ENCODE data around the gene CYP4F22.

Gene CYP4F22

GRCh38 chr19:15551293-15552004 is 43.1 kb downstream of the CYP4F22 start:
- TF ChIP-seq ZNF274 (IDR thresholded peaks at IDR 0.05; ENCODE audit: low read depth, low read length), result no peak
- no peak for TF ChIP-seq YY1 (IDR thresholded peaks at IDR 0.05; ENCODE audit: insufficient read depth, insufficient read length)
- TF ChIP-seq SUZ12 (IDR thresholded peaks at IDR 0.05; ENCODE audit: extremely low read depth, insufficient read depth, insufficient read length), result no peak
- H3K36me3 ChIP-seq (ENCODE audit: insufficient read depth, insufficient read length, low read length), result no peaks in the 10 kb centered on the region
- peak overlapping the region; percentile 74 for H3K9ac ChIP-seq (ENCODE audit: insufficient read length, low read depth)
- DNase-seq (ENCODE audit: low read depth, low spot score), result peak; percentile 62
- no peaks in the 10 kb centered on the region for H3K9me3 ChIP-seq (ENCODE audit: insufficient read depth, low read length)
- H3K4me3 ChIP-seq (ENCODE audit: insufficient read length, low read depth), result peak overlapping the region; percentile 60
- peaks cover 4% of the 10 kb centered on the region for H3K27me3 ChIP-seq (ENCODE audit: insufficient read depth, insufficient read length)
- H3K4me1 ChIP-seq (ENCODE audit: insufficient read depth, insufficient read length), result peaks cover 11% of the 10 kb centered on the region

- H3K9me3 ChIP-seq (ENCODE audit: insufficient read depth, low read length), result no peaks in the 10 kb centered on the region
- H3K9ac ChIP-seq (ENCODE audit: insufficient read length, low read depth), result no peak overlapping the region
- H3K27me3 ChIP-seq (ENCODE audit: insufficient read depth, insufficient read length), result peaks cover 14% of the 10 kb centered on the region
- TF ChIP-seq ZNF274 (IDR thresholded peaks at IDR 0.05; ENCODE audit: low read depth, low read length), result no peak
- no peak for TF ChIP-seq SUZ12 (IDR thresholded peaks at IDR 0.05; ENCODE audit: extremely low read depth, insufficient read depth, insufficient read length)
- TF ChIP-seq YY1 (IDR thresholded peaks at IDR 0.05; ENCODE audit: insufficient read depth, insufficient read length), result no peak
- no peak for DNase-seq (ENCODE audit: low read depth, low spot score)
- peaks cover 13% of the 10 kb centered on the region for H3K4me1 ChIP-seq (ENCODE audit: insufficient read depth, insufficient read length)
- H3K36me3 ChIP-seq (ENCODE audit: insufficient read depth, insufficient read length, low read length), result no peaks in the 10 kb centered on the region
- H3K4me3 ChIP-seq (ENCODE audit: insufficient read length, low read depth), result no peak overlapping the region
Measured at GRCh38 chr19:15555021-15555420, 46.7 kb downstream of the CYP4F22 start.

DNA sequence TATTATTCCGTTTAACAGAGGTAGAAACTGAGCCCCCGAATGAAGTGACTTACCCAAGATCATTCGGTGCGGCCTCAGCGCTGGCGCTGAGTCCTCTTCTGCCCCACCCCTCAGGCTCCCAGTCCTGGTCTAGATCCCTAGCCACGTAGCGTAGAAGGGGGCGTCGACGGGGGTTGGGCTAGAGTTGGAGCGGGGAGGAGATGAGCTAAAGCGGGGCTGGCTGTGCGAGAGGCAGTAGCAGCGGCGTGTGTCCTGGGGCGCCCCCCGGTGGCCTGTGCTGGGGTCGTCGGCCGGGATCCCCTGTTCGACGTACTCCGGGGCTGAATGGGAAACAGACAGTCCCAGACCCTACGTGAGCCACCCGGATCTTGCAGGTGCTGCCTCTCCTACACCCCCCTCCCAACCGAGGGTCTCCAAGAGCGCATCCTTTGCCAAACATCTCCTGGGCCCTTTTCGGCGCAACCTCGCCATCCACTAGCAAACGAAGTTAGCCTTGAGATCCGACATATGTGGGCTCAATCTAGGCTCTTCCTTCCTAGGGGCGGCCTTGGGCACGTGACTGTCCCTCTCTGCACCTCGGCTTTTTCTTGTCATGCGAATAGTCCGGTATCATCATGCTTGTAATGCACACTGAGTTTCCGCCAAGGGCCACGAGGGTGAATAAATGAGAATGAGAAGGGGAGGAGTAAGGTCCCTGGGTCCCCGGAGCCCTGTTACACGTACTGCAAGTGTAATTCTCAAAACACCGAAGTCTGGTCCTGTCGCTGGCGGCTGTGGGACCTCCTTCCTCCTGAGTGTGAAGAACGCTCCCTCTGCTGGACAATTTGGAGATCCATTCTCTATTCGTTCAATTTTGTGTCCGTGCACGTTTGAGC is 47.7 kb downstream of the CYP4F22 start:
- DNase-seq (ENCODE audit: low read depth, low spot score), result peak; percentile 94
- H3K9ac ChIP-seq (ENCODE audit: insufficient read length, low read depth), result peak overlapping the region; percentile 29
- H3K4me1 ChIP-seq (ENCODE audit: insufficient read depth, insufficient read length), result peaks cover 10% of the 10 kb centered on the region
- H3K4me3 ChIP-seq (ENCODE audit: insufficient read length, low read depth), result peak overlapping the region; percentile 44
- H3K36me3 ChIP-seq (ENCODE audit: insufficient read depth, insufficient read length, low read length), result no peaks in the 10 kb centered on the region
- TF ChIP-seq ZNF274 (IDR thresholded peaks at IDR 0.05; ENCODE audit: low read depth, low read length), result no peak
- TF ChIP-seq SUZ12 (IDR thresholded peaks at IDR 0.05; ENCODE audit: extremely low read depth, insufficient read depth, insufficient read length), result no peak
- no peak for TF ChIP-seq YY1 (IDR thresholded peaks at IDR 0.05; ENCODE audit: insufficient read depth, insufficient read length)
- H3K9me3 ChIP-seq (ENCODE audit: insufficient read depth, low read length), result no peaks in the 10 kb centered on the region
- peaks cover 10% of the 10 kb centered on the region for H3K27me3 ChIP-seq (ENCODE audit: insufficient read depth, insufficient read length)

DNA sequence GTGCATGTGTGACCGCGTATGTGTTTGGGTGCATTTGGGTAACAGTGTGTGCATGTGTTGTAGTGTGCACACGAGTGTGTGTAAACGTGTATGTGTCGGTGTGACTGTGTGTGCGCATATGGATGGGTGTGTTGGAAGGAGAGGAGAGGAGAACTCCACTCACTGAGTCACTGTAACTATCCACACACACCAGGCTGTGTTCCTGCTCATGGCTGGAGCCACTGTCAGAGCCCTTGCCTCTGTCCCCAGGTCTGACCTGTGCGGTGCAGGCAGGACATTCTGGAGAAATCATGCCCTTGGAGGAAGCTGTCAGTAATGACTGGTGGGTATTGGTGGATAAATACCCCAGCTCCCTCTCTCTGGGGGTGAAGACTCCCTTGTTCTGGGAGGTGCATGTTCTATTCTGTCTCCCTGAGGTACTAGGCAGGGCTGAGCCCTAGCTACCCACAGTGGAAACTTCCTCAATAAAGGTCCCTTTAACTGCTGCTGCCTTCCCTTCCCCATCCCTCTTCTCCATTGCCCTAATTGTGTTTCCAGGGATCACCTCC is 48.4 kb downstream of the CYP4F22 start:
- peak overlapping the region; percentile 44 for H3K4me3 ChIP-seq (ENCODE audit: insufficient read length, low read depth)

DNA sequence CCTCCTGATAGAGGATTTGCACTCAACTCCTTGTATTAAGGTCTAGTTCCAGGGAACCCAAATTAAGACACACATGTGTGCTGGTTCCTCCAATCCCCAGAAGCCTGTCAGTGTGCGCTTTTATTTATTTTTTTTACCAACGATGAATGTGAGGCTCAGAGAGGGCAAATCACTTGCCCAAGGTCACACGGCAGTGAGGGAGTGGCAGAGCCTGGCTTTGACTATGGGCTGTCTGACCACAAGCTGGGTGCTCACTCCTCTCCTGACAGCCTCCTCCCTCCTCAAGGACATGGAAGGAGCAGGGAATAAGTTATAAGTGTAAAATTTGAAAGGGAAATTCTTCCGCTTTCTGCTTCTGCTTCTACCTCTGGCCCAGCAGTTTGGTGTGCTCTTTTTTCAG is 48.9 kb downstream of the CYP4F22 start:
- TF ChIP-seq SUZ12 (IDR thresholded peaks at IDR 0.05; ENCODE audit: extremely low read depth, insufficient read depth, insufficient read length), result no peak
- TF ChIP-seq ZNF274 (IDR thresholded peaks at IDR 0.05; ENCODE audit: low read depth, low read length), result no peak
- no peak for TF ChIP-seq YY1 (IDR thresholded peaks at IDR 0.05; ENCODE audit: insufficient read depth, insufficient read length)
- no peak for DNase-seq (ENCODE audit: low read depth, low spot score)
- H3K27me3 ChIP-seq (ENCODE audit: insufficient read depth, insufficient read length), result peaks cover 10% of the 10 kb centered on the region

More for the DNA sequence above, 48.4 kb downstream of the CYP4F22 start:
- Histone ChIP-seq H3K36me3 (ENCODE audit: insufficient read depth, insufficient read length, low read length) (no peaks in the 10 kb centered on the region), H3K9ac (ENCODE audit: insufficient read length, low read depth) (no peak overlapping the region), H3K4me1 (ENCODE audit: insufficient read depth, insufficient read length) (peaks cover 6% of the 10 kb centered on the region), H3K27me3 (ENCODE audit: insufficient read depth, insufficient read length) (peaks cover 10% of the 10 kb centered on the region), H3K9me3 (ENCODE audit: insufficient read depth, low read length) (no peaks in the 10 kb centered on the region)
- TF ChIP-seq YY1 (IDR thresholded peaks at IDR 0.05; ENCODE audit: insufficient read depth, insufficient read length) (no peak), SUZ12 (IDR thresholded peaks at IDR 0.05; ENCODE audit: extremely low read depth, insufficient read depth, insufficient read length) (no peak), ZNF274 (IDR thresholded peaks at IDR 0.05; ENCODE audit: low read depth, low read length) (no peak)
- no peak for DNase-seq (ENCODE audit: low read depth, low spot score)

DNA sequence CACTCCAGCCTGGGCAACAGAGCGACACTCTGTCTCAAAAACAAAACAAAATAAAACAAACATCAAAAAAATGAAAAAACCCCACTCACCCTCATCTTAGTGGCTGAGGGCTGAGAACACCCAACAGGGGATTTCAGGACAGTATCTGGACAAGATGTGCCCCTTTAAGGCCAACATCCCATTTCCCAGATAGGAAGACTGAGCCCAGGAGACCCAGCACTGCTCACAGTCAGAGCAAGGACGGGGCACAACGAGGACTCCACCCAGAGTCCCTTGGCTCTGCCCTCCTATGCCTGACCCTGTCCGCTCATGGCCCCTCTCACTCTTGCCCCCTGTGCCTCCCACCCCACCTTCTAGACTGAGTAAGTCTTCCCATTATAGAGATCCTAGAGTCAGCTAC is 53.8 kb downstream of the CYP4F22 start:
- Histone ChIP-seq H3K4me1 (ENCODE audit: insufficient read depth, insufficient read length) (peaks cover 13% of the 10 kb centered on the region), H3K4me3 (ENCODE audit: insufficient read length, low read depth) (no peak overlapping the region), H3K9me3 (ENCODE audit: insufficient read depth, low read length) (no peaks in the 10 kb centered on the region), H3K36me3 (ENCODE audit: insufficient read depth, insufficient read length, low read length) (no peaks in the 10 kb centered on the region), H3K9ac (ENCODE audit: insufficient read length, low read depth) (no peak overlapping the region), H3K27me3 (ENCODE audit: insufficient read depth, insufficient read length) (peaks cover 5% of the 10 kb centered on the region)
- TF ChIP-seq SUZ12 (IDR thresholded peaks at IDR 0.05; ENCODE audit: extremely low read depth, insufficient read depth, insufficient read length) (no peak), ZNF274 (IDR thresholded peaks at IDR 0.05; ENCODE audit: low read depth, low read length) (no peak), YY1 (IDR thresholded peaks at IDR 0.05; ENCODE audit: insufficient read depth, insufficient read length) (no peak)
- DNase-seq (ENCODE audit: low read depth, low spot score), result no peak

More for the DNA sequence above, 48.9 kb downstream of the CYP4F22 start:
- Histone ChIP-seq H3K9ac (ENCODE audit: insufficient read length, low read depth) (no peak overlapping the region), H3K4me1 (ENCODE audit: insufficient read depth, insufficient read length) (peaks cover 8% of the 10 kb centered on the region), H3K36me3 (ENCODE audit: insufficient read depth, insufficient read length, low read length) (no peaks in the 10 kb centered on the region), H3K9me3 (ENCODE audit: insufficient read depth, low read length) (no peaks in the 10 kb centered on the region), H3K4me3 (ENCODE audit: insufficient read length, low read depth) (no peak overlapping the region)

DNA sequence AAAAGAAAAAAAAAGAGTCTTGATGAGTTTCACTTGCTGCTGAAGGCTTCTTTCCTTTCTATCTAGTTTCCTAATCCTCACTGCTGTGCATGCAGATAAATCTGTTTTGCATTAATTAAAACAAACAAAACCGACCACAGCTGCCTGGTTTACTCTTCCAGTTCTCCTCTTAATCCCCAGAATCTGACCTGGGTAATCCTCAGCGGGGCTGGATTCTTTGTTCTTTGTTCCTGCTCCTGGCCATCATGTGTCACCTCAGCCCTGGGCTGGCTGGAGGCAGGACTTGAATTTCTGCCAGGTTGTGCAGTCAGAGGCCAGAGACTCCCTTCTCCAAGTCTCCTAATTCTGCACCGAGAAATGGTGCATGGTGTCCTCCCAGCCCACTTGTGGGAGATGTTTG is 54.5 kb downstream of the CYP4F22 start:
- no peaks in the 10 kb centered on the region for H3K9me3 ChIP-seq (ENCODE audit: insufficient read depth, low read length)
- no peak for DNase-seq (ENCODE audit: low read depth, low spot score)
- H3K4me1 ChIP-seq (ENCODE audit: insufficient read depth, insufficient read length), result peaks cover 13% of the 10 kb centered on the region
- peak overlapping the region; percentile 59 for H3K9ac ChIP-seq (ENCODE audit: insufficient read length, low read depth)
- no peak for TF ChIP-seq SUZ12 (IDR thresholded peaks at IDR 0.05; ENCODE audit: extremely low read depth, insufficient read depth, insufficient read length)
- TF ChIP-seq ZNF274 (IDR thresholded peaks at IDR 0.05; ENCODE audit: low read depth, low read length), result no peak
- TF ChIP-seq YY1 (IDR thresholded peaks at IDR 0.05; ENCODE audit: insufficient read depth, insufficient read length), result no peak
- no peaks in the 10 kb centered on the region for H3K36me3 ChIP-seq (ENCODE audit: insufficient read depth, insufficient read length, low read length)
- peaks cover 2% of the 10 kb centered on the region for H3K27me3 ChIP-seq (ENCODE audit: insufficient read depth, insufficient read length)
- no peak overlapping the region for H3K4me3 ChIP-seq (ENCODE audit: insufficient read length, low read depth)

Data from NT2/D1 (cell line).